Measurements from ENCODE around the gene MATN1. TPM values are rescaled to one million over a fixed set of nuclear protein-coding genes. Genes with fewer than 3 reads are reported as not detected.

MATN1 gene
- total and polyA plus RNA-seq, 4 donors = 0.19 TPM; not detected in 3

DNA sequence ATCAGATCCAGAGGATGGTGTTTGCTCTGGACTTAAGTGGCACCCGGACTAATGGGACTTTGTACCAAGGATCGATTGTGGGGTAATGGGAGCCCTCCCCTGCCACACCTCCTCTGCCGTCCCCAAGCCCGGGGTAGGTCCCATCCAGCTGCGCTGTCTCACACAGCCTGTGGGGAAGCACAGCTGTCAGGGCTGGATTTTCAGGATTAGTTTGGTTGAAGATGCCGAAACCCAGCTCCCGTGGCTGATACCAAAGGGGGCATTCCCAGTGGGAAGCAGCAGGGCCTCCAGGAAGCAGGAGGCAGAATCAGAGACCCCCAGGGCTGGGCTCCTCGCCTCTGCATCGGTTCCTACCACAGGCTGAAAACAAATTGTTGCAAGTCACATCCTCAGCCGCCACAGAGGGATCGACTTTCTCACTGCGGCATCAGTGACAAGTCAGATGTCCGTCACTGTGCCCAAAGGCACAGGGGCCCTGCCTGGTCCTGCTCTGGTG lies 59.7 kb downstream of the MATN1 start (continued):
- no peak for TF ChIP-seq CTCF (IDR thresholded peaks at IDR 0.05; ENCODE audit: low read depth, low read length, missing input control)
- TF ChIP-seq SP1 (IDR thresholded peaks at IDR 0.05) = peak; percentile 48
- TF ChIP-seq TAF1 (conservative IDR thresholded peaks at IDR 0.05) = no peak
- TF ChIP-seq HNF4A (conservative IDR thresholded peaks at IDR 0.05) = peak; percentile 87 to 94
- no peak for TF ChIP-seq GABPA (IDR thresholded peaks at IDR 0.05 in 1 of 2, conservative IDR thresholded peaks at IDR 0.05 in 1 of 2)

DNA sequence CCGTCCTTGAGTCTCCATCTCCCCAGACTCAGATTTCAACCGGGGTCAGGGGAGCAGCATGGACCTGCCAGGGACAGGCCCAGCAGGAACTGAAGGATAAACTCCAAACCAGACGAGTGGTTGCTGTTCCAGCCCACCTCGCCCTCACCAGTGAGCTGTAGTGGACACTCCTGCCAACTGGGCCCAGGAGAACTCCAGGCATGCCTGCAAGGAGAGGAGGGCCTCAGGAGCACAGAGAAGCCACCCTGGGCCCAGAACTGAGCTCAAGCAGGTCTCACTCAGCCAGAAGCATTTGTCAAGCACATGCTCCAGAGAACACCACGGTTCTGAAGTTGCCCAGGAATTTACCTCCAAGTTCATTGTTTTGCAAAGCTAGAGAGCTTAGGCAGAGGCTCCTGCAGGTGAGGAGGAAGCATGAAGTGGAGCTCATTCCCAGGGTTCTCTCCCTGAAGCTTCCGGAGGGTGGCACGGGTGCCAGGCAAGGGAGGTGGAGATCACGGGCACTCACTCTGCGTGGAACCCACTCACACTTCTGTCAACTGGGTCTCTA lies 61.0 kb downstream of the MATN1 start:
- no peak for DNase-seq (ENCODE audit: low spot score)
- Histone ChIP-seq H3K9me3 (ENCODE audit: control insufficient read depth in 4 of 4, low read length in 3 of 4) (no peaks in the 10 kb centered on the region), H3K4me3 (ENCODE audit: low read depth in 1 of 3, low read length in 3 of 3) (no peak overlapping the region), H3K27me3 (ENCODE audit: control insufficient read depth in 4 of 4, insufficient read depth in 4 of 4, low read length in 3 of 4) (no peaks in the 10 kb centered on the region), H3K27ac (ENCODE audit: low read depth in 1 of 2, low read length in 2 of 2) (no peak overlapping the region), H3K4me1 (ENCODE audit: control insufficient read depth in 4 of 4, insufficient read depth in 4 of 4, low read length in 3 of 4) (peaks cover 2 to 30% (median 25%) of the 10 kb centered on the region in 4 donors), H3K36me3 (ENCODE audit: control insufficient read depth in 4 of 4, insufficient read depth in 3 of 4, low read depth in 1 of 4, low read length in 3 of 4) (no peaks in the 10 kb centered on the region), H3K9ac (ENCODE audit: low read depth in 1 of 2, low read length in 2 of 2) (no peak overlapping the region)
- TF ChIP-seq REST (IDR thresholded peaks at IDR 0.05) = no peak
- no peak for TF ChIP-seq SP1 (IDR thresholded peaks at IDR 0.05)
- no peak for TF ChIP-seq EGR1 (IDR thresholded peaks at IDR 0.05; ENCODE audit: low read depth in 2 of 2)
- TF ChIP-seq MAX (IDR thresholded peaks at IDR 0.05) = no peak
- 82% methylated on average over 9 of the region's 9 CpGs for WGBS

GRCh38 chr1:30661311-30661710 lies 62.1 kb downstream of the MATN1 start:
- Histone ChIP-seq H3K36me3 (ENCODE audit: control insufficient read depth in 4 of 4, insufficient read depth in 3 of 4, low read depth in 1 of 4, low read length in 3 of 4) (no peaks in the 10 kb centered on the region), H3K27me3 (ENCODE audit: control insufficient read depth in 4 of 4, insufficient read depth in 4 of 4, low read length in 3 of 4) (no peaks in the 10 kb centered on the region), H3K9me3 (ENCODE audit: control insufficient read depth in 4 of 4, low read length in 3 of 4) (no peaks in the 10 kb centered on the region), H3K4me1 (ENCODE audit: control insufficient read depth in 4 of 4, insufficient read depth in 4 of 4, low read length in 3 of 4) (peaks cover 2 to 30% (median 25%) of the 10 kb centered on the region in 4 donors), H3K9ac (ENCODE audit: low read depth in 1 of 2, low read length in 2 of 2) (no peak overlapping the region), H3K4me3 (ENCODE audit: low read depth in 1 of 3, low read length in 3 of 3) (no peak overlapping the region), H3K27ac (ENCODE audit: low read depth in 1 of 2, low read length in 2 of 2) (no peak overlapping the region)
- 96% methylated on average over 10 of the region's 10 CpGs for WGBS
- no peak for TF ChIP-seq FOXA2 (IDR thresholded peaks at IDR 0.05)
- no peak for DNase-seq (ENCODE audit: low spot score)

Small RNA genes lying within 50 kb of the gene (small RNA-seq; reads per million reads assigned to genes)
- gene MIR4420 = not detected

Other genes starting within 250 kb of the MATN1 start
- 10 to 100 TPM; 22.3 to 33.8 TPM for gene LAPTM5, start 34.2 kb upstream of the MATN1 start, total RNA-seq
- 10 to 100 TPM; 18.0 to 46.2 TPM for gene LAPTM5, start 34.2 kb upstream of the MATN1 start, polyA plus RNA-seq
- 10 to 100 TPM; 14.0 to 27.5 TPM for gene SDC3, start 185.2 kb upstream of the MATN1 start, total RNA-seq
- 10 to 100 TPM in 1 of 2 donors, 1 to 10 TPM in 1; 3.3 to 19.2 TPM for gene SDC3, start 185.2 kb upstream of the MATN1 start, polyA plus RNA-seq